Keratinocyte (primary cell): ENCODE data around the gene CRYGS.
"Not testable (repeated sequence)": the region's sequence is repeated elsewhere in the genome, so short reads cannot be mapped to it uniquely, and the experiment has no call there.

Experiments
- CTCF ChIP-seq, 3 experiments: IDR thresholded peaks in 1 of 3; conservative IDR thresholded peaks in 1 of 3; optimal IDR thresholded peaks in 1 of 3; 2 replicates in 2 of 3; 3 replicates in 1 of 3; pipeline versions ENCODE3 to v1.5.1; 2011; ENCODE audit warnings: low read length in 3 of 3, mild to moderate bottlenecking in 3 of 3, moderate library complexity in 2 of 3, control low read depth in 1 of 3, inconsistent platforms in 1 of 3; ENCODE audit not compliant: insufficient read depth in 2 of 3; ENCODE audit errors: extremely low read depth in 1 of 3
- EZH2 ChIP-seq: IDR thresholded peaks from one replicate; pipeline ENCODE4 v1.6.1; 2012; ENCODE audit warnings: inconsistent platforms, mild to moderate bottlenecking, low read length, moderate library complexity

GRCh38 chr3:186498022-186498421, 46.2 kb downstream of the CRYGS start:
- TF ChIP-seq CTCF (optimal IDR thresholded peaks at IDR 0.05 in 1 of 3, IDR thresholded peaks at IDR 0.05 in 1 of 3, conservative IDR thresholded peaks at IDR 0.05 in 1 of 3; ENCODE audit: extremely low read depth in 1 of 3, insufficient read depth in 2 of 3, low read length in 3 of 3); EZH2: not testable (repeated sequence)
